Measurements from ENCODE around the gene ILKAP.

ILKAP gene

DNA sequence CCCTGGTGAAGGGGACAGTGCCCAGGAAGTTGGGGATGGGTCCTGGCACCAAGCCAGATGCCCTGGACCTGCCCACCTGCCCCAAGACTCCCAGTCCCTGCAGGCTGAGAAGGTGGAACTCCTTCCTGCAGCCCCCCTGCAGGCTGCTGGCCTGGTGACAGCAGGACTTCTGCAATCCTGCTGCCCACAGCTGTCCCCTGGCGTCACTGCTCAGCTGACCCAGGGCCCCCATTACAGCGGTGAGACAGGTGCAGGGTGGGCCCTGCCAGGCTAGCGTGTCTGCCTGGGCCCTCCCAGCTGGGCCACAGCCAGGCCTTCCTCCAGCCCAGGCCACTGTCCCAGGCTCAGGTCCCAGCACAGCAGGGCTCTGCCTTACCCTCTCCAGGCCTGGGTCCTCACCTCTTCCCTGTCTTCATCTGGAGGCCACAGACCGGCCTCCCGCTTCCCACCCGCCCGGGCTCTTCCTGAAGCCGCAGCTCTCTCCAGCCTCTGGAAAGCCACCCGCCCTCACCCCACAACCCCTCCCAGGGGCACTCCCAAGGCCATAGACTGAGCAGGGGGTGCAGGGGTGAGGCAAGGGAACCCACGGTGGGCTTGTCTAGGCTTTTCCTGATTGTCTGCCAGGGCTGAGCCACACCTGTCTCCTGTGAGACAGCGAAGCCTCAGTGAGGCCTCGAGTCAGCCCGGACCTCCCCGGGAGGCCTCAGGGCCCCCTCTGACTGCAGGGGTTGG is 53.5 kb downstream of the ILKAP start:
- H3K36me3 ChIP-seq (ENCODE audit: control insufficient read depth in 4 of 4, insufficient read depth in 4 of 4, low read length in 3 of 4), result no peaks in the 10 kb centered on the region
- WGBS (ENCODE audit: insufficient coverage), result 85% methylated on average over 11 of the region's 14 CpGs
- DNase-seq, result no peak
- CTCF ChIA-PET, result no interaction called here
- H3K27me3 ChIP-seq (replicated peaks in 2 of 5; ENCODE audit: control insufficient read depth in 4 of 5, insufficient read depth in 5 of 5, low read length in 4 of 5), result no peaks in the 10 kb centered on the region
- no peak overlapping the region for H3K27ac ChIP-seq (ENCODE audit: insufficient read depth in 1 of 2, low read depth in 1 of 2, low read length in 2 of 2, poor library complexity in 1 of 2, severe bottlenecking in 2 of 2)
- H3K4me3 ChIP-seq (ENCODE audit: control insufficient read depth in 1 of 7, extremely low read depth in 1 of 7, insufficient read depth in 4 of 7, low read depth in 2 of 7, low read length in 6 of 7), result no peak overlapping the region
- POLR2A ChIA-PET, result no interaction called here
- no peaks in the 10 kb centered on the region for H3K9me3 ChIP-seq (ENCODE audit: control extremely low read depth in 1 of 5, control insufficient read depth in 4 of 5, insufficient read depth in 2 of 5, low read depth in 1 of 5, low read length in 4 of 5)
- H3K4me1 ChIP-seq (ENCODE audit: control extremely low read depth in 1 of 4, control insufficient read depth in 4 of 4, insufficient read depth in 4 of 4, low read length in 3 of 4), result no peaks in the 10 kb centered on the region

DNA sequence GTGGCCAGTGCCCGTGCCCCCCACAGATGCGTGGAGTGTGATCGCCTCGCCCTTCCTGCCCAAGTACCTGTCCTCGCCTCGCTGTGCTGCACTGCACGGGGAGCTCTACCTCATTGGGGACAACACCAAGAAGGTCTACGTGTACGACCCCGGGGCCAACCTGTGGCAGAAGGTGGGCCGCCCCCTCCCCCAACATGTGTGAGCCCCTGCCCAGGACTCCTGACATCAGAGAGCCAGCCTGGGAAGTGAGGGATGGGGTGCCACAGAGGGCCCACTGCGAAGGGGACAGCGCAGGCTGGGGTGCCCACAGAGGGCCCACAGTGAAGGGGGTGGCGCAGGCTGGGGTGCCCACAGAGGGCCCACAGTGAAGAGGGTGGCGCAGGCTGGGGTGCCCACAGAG is 54.5 kb downstream of the ILKAP start:
- ChIA-PET CTCF (no interaction called here), POLR2A (no interaction called here)
- H3K27ac ChIP-seq (ENCODE audit: insufficient read depth in 1 of 2, low read depth in 1 of 2, low read length in 2 of 2, poor library complexity in 1 of 2, severe bottlenecking in 2 of 2), result no peak overlapping the region
- no peaks in the 10 kb centered on the region for H3K27me3 ChIP-seq (replicated peaks in 2 of 5; ENCODE audit: control insufficient read depth in 4 of 5, insufficient read depth in 5 of 5, low read length in 4 of 5)
- H3K36me3 ChIP-seq (ENCODE audit: control insufficient read depth in 4 of 4, insufficient read depth in 4 of 4, low read length in 3 of 4), result no peaks in the 10 kb centered on the region
- no peaks in the 10 kb centered on the region for H3K4me1 ChIP-seq (ENCODE audit: control extremely low read depth in 1 of 4, control insufficient read depth in 4 of 4, insufficient read depth in 4 of 4, low read length in 3 of 4)
- H3K4me3 ChIP-seq (ENCODE audit: control insufficient read depth in 1 of 7, extremely low read depth in 1 of 7, insufficient read depth in 4 of 7, low read depth in 2 of 7, low read length in 6 of 7), result no peak overlapping the region
- WGBS (ENCODE audit: insufficient coverage), result 95% methylated on average over 14 of the region's 15 CpGs
- H3K9me3 ChIP-seq (ENCODE audit: control extremely low read depth in 1 of 5, control insufficient read depth in 4 of 5, insufficient read depth in 2 of 5, low read depth in 1 of 5, low read length in 4 of 5), result no peaks in the 10 kb centered on the region
- no peak for DNase-seq

DNA sequence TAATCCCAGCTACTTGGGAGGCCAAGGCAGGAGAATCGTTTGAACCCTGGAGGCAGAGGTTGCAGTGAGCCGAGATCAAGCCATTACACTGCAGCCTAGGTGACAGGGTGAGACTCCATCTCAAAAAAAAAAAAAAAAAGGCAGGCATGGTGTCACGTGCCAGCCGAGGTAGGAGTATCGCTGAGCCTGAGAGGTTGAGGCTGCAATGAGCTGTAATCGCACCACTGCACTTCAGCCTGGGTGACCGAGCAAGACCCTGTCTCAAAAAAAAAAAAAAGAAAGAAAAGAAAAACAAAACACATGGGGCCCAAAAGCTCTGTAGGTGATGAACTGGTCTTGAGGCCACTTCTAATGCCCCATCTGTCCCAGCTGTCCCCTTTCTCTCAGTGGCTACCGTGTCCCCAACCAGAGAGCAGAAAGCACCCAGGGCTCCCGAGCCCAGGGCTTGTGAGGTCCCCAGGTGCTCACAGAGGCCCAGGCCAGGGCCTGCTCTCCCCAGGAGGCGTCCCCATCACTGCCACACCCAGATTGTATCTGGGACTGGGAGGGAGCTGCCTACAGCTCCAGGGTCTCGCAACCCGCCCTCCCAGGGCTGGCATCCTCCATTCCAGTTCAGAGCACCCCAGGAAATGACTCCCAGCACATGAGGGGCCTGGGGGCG is 56.5 kb downstream of the ILKAP start:
- H3K27ac ChIP-seq (ENCODE audit: insufficient read depth in 1 of 2, low read depth in 1 of 2, low read length in 2 of 2, poor library complexity in 1 of 2, severe bottlenecking in 2 of 2), result no peak overlapping the region
- ChIA-PET CTCF (interaction anchor here (0.6 to 1.6 kb wide), 2 partner anchors 10 to 45 kb away, joined by 3 to 4 read pairs; no protein-coding TSS in a partner anchor), POLR2A (no interaction called here)
- no peaks in the 10 kb centered on the region for H3K36me3 ChIP-seq (ENCODE audit: control insufficient read depth in 4 of 4, insufficient read depth in 4 of 4, low read length in 3 of 4)
- WGBS (ENCODE audit: insufficient coverage), result 81% methylated on average over 4 of the region's 13 CpGs
- no peak for DNase-seq
- H3K27me3 ChIP-seq (replicated peaks in 2 of 5; ENCODE audit: control insufficient read depth in 4 of 5, insufficient read depth in 5 of 5, low read length in 4 of 5), result no peaks in the 10 kb centered on the region
- H3K4me3 ChIP-seq (ENCODE audit: control insufficient read depth in 1 of 7, extremely low read depth in 1 of 7, insufficient read depth in 4 of 7, low read depth in 2 of 7, low read length in 6 of 7), result no peak overlapping the region
- no peaks in the 10 kb centered on the region for H3K9me3 ChIP-seq (ENCODE audit: control extremely low read depth in 1 of 5, control insufficient read depth in 4 of 5, insufficient read depth in 2 of 5, low read depth in 1 of 5, low read length in 4 of 5)
- peaks cover 0 to 6% (median 3%) of the 10 kb centered on the region in 4 experiments for H3K4me1 ChIP-seq (ENCODE audit: control extremely low read depth in 1 of 4, control insufficient read depth in 4 of 4, insufficient read depth in 4 of 4, low read length in 3 of 4)

DNA sequence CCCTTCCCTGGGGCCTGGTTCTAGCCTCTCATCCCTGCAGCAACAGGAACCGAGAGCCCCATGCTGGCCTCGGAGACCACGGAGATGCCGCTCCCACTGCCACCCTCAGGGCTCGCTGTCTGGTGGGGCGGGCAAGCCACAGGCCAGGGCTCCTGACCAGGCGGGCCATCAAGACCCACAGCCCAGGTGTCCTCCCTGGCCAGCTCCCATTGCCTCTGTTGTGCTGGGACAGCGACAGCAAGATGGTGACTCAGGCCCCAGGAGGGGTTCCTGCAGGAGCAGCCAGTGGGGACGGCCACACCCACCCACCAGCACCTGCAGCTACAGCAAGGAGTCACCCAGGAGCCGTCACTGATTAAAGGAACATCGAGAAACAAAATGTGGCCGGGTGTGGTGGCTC is 57.6 kb downstream of the ILKAP start:
- no peaks in the 10 kb centered on the region for H3K27me3 ChIP-seq (replicated peaks in 2 of 5; ENCODE audit: control insufficient read depth in 4 of 5, insufficient read depth in 5 of 5, low read length in 4 of 5)
- no peaks in the 10 kb centered on the region for H3K9me3 ChIP-seq (ENCODE audit: control extremely low read depth in 1 of 5, control insufficient read depth in 4 of 5, insufficient read depth in 2 of 5, low read depth in 1 of 5, low read length in 4 of 5)
- ChIA-PET CTCF (interaction anchor here (0.9 kb wide), 1 partner anchor 22 kb away, joined by 3 read pairs; no protein-coding TSS in a partner anchor), POLR2A (no interaction called here)
- WGBS (ENCODE audit: insufficient coverage), result 81% methylated on average over 12 of the region's 12 CpGs
- H3K4me1 ChIP-seq (ENCODE audit: control extremely low read depth in 1 of 4, control insufficient read depth in 4 of 4, insufficient read depth in 4 of 4, low read length in 3 of 4), result peaks cover 0 to 18% (median 14%) of the 10 kb centered on the region in 4 experiments
- DNase-seq, result no peak
- no peak overlapping the region for H3K4me3 ChIP-seq (ENCODE audit: control insufficient read depth in 1 of 7, extremely low read depth in 1 of 7, insufficient read depth in 4 of 7, low read depth in 2 of 7, low read length in 6 of 7)
- no peaks in the 10 kb centered on the region for H3K36me3 ChIP-seq (ENCODE audit: control insufficient read depth in 4 of 4, insufficient read depth in 4 of 4, low read length in 3 of 4)
- no peak overlapping the region for H3K27ac ChIP-seq (ENCODE audit: insufficient read depth in 1 of 2, low read depth in 1 of 2, low read length in 2 of 2, poor library complexity in 1 of 2, severe bottlenecking in 2 of 2)

DNA sequence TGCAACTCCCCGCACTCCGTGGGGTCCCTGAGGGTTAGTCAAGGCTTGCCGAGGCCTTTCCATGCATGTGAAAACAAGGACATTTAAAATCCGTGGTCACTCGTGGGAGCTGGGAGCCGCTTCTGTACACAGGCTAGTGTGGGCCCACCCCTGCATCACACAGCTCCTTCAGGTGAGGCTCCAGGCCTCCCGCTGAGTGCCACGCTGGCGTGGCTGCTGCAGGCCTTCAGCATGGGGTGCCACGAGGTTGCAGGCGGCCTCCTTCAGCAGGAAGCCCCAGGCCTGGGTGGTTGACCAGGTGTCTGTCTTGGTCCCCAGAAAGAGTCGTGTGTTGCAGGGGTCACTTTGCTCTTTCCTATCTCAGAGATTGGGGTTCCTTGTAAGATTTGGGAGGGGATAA is 58.4 kb downstream of the ILKAP start:
- POLR2A ChIA-PET, result no interaction called here

DNA sequence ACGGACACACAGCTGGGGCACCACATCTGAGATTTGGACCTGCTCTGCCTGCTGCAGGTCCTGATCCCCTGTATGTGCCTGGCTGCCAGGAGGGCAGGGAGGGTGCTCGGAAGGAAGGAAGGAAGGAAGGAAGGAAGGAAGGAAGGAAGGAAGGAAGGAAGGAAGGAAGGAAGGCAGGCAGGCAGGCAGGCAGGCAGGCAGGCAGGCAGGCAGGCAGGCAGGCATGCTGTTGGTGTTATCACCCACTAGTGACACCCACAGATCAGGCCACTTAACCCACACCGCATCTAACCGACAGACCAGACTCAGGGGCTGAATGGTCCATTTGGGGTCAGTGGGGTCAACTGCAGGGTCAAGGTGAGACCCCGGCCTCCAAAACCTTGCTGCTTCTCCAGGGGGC is 59.2 kb downstream of the ILKAP start:
- 90% methylated on average over 3 of the region's 5 CpGs for WGBS (ENCODE audit: insufficient coverage)
- Histone ChIP-seq H3K27me3 (replicated peaks in 2 of 5; ENCODE audit: control insufficient read depth in 4 of 5, insufficient read depth in 5 of 5, low read length in 4 of 5) (no peaks in the 10 kb centered on the region), H3K27ac (ENCODE audit: insufficient read depth in 1 of 2, low read depth in 1 of 2, low read length in 2 of 2, poor library complexity in 1 of 2, severe bottlenecking in 2 of 2) (no peak overlapping the region), H3K9me3 (ENCODE audit: control extremely low read depth in 1 of 5, control insufficient read depth in 4 of 5, insufficient read depth in 2 of 5, low read depth in 1 of 5, low read length in 4 of 5) (no peaks in the 10 kb centered on the region), H3K4me3 (ENCODE audit: control insufficient read depth in 1 of 7, extremely low read depth in 1 of 7, insufficient read depth in 4 of 7, low read depth in 2 of 7, low read length in 6 of 7) (no peak overlapping the region), H3K4me1 (ENCODE audit: control extremely low read depth in 1 of 4, control insufficient read depth in 4 of 4, insufficient read depth in 4 of 4, low read length in 3 of 4) (peaks cover 0 to 24% (median 17%) of the 10 kb centered on the region in 4 experiments), H3K36me3 (ENCODE audit: control insufficient read depth in 4 of 4, insufficient read depth in 4 of 4, low read length in 3 of 4) (no peaks in the 10 kb centered on the region)
- DNase-seq, result no peak
- CTCF ChIA-PET, result interaction anchor here (1.5 kb wide), 1 partner anchor 29 kb away, joined by 3 read pairs; no protein-coding TSS in a partner anchor
- POLR2A ChIA-PET, result no interaction called here

More for the DNA sequence above, 58.4 kb downstream of the ILKAP start:
- H3K36me3 ChIP-seq (ENCODE audit: control insufficient read depth in 4 of 4, insufficient read depth in 4 of 4, low read length in 3 of 4), result no peaks in the 10 kb centered on the region
- no peak for DNase-seq
- 96% methylated on average over 11 of the region's 12 CpGs for WGBS (ENCODE audit: insufficient coverage)
- no peaks in the 10 kb centered on the region for H3K9me3 ChIP-seq (ENCODE audit: control extremely low read depth in 1 of 5, control insufficient read depth in 4 of 5, insufficient read depth in 2 of 5, low read depth in 1 of 5, low read length in 4 of 5)
- H3K27me3 ChIP-seq (replicated peaks in 2 of 5; ENCODE audit: control insufficient read depth in 4 of 5, insufficient read depth in 5 of 5, low read length in 4 of 5), result no peaks in the 10 kb centered on the region
- no peak overlapping the region for H3K27ac ChIP-seq (ENCODE audit: insufficient read depth in 1 of 2, low read depth in 1 of 2, low read length in 2 of 2, poor library complexity in 1 of 2, severe bottlenecking in 2 of 2)
- CTCF ChIA-PET, result interaction anchor here (0.9 to 1.5 kb wide), 2 partner anchors 23 to 30 kb away, joined by 3 read pairs; no protein-coding TSS in a partner anchor
- H3K4me3 ChIP-seq (ENCODE audit: control insufficient read depth in 1 of 7, extremely low read depth in 1 of 7, insufficient read depth in 4 of 7, low read depth in 2 of 7, low read length in 6 of 7), result no peak overlapping the region
- H3K4me1 ChIP-seq (ENCODE audit: control extremely low read depth in 1 of 4, control insufficient read depth in 4 of 4, insufficient read depth in 4 of 4, low read length in 3 of 4), result peaks cover 0 to 19% (median 16%) of the 10 kb centered on the region in 4 experiments
